Erythroblast (primary cell): ENCODE measurements around the gene HTR5A.

Experiments
- DNase-seq, 2 experiments: peaks; one replicate each; lab custom pipeline; 2025; lab: John Stamatoyannopoulos, UW
- GATA1 ChIP-seq: IDR thresholded peaks from 2 replicates; pipeline ENCODE4 v1.6.1; 2011; ENCODE audit warnings: low read depth, mild to moderate bottlenecking, control low read depth, low read length, moderate library complexity
- POLR2A ChIP-seq: IDR thresholded peaks from 2 replicates; pipeline ENCODE4 v1.6.1; 2011; ENCODE audit warnings: mild to moderate bottlenecking, low read length

Gene HTR5A

DNA sequence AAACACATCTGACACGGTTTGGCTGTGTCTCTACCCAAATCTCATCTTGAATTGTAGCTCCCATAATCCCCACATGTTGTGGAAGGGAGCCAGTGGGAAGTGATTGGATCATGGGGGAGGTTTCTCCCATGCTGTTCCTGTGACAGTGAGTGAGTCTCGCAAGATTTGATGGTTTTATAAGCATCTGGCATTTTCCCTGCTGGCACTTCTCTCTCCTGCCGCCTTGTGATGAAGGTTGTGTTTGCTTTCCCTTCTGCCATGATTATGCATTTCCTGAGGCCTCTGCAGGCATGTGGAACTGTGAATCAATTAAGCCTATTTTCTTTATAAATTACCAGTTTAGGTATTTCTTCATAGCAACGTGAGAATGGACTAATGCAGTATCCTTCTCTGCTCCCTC lies 5.9 kb upstream of the HTR5A start:
- no peak for DNase-seq
- TF ChIP-seq GATA1 (no peak), POLR2A (no peak)

DNA sequence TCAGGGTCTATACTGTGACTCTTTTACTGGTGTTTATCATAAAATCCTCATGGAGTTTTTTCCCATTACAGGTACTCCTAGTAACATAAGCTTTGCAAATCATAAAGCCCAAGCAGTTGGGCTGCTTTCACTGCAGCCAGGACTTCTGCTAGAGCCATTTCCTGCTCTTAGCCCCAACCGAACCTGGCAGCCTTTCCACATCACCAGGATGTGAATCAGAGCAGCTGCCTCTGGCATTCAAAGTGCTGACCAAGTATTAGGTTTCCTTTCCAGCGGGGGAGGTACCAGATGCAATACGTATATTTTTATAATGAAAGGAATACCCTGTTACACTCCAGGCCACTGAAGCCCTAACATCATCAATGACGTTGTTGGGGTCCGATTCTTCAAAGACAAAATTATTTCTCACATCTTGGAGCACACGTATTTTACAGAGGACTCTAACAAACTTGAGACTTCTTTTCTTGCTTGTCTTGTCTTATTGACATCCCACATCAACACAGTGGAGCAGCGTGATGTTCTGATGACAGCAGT lies 3.6 kb upstream of the HTR5A start:
- TF ChIP-seq POLR2A (no peak), GATA1 (no peak)
- no peak for DNase-seq

DNA sequence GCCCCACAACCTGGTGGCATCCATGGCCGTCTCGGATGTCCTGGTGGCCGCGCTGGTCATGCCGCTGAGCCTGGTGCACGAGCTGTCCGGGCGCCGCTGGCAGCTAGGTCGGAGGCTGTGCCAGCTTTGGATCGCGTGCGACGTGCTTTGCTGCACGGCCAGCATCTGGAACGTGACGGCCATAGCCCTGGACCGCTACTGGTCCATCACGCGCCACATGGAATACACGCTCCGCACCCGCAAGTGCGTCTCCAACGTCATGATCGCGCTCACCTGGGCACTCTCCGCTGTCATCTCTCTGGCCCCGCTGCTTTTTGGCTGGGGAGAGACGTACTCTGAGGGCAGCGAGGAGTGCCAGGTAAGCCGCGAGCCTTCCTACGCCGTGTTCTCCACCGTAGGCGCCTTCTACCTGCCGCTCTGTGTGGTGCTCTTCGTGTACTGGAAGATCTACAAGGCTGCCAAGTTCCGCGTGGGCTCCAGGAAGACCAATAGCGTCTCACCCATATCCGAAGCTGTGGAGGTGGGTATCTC lies 1.1 kb downstream of the HTR5A start:
- TF ChIP-seq GATA1 (no peak), POLR2A (no peak)
- DNase-seq = no peak

DNA sequence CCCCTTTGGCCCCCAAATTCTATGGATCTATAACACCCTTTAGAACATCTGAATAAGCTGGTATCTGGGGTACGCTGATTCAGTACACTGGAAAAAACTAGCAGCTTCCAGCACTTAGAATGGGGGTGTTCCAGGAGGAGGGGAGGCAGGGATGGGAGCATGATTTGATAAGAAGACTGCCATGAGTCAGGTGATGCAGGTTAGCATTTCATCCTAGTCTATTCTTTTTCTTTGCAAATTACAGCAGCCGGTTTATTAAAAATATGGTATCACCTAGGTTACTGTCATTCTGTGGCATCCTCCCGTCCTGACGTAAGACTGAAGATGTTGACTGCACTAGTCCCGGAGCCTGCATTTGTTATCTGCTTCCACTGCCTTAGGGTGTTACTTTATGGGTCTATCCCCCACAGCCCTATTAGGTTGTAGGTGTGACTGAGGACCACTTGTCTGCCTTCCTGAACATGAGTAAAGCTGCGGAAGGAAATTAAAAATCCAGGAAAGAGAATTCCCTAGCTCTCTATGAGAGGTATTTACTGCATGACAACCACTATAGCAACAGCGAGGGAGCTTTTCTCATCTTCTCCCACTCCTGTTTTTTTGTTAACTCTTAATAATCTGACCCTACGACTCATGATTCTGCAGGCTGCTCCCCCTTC lies 1.9 kb downstream of the HTR5A start:
- no peak for DNase-seq
- no peak for TF ChIP-seq GATA1

DNA sequence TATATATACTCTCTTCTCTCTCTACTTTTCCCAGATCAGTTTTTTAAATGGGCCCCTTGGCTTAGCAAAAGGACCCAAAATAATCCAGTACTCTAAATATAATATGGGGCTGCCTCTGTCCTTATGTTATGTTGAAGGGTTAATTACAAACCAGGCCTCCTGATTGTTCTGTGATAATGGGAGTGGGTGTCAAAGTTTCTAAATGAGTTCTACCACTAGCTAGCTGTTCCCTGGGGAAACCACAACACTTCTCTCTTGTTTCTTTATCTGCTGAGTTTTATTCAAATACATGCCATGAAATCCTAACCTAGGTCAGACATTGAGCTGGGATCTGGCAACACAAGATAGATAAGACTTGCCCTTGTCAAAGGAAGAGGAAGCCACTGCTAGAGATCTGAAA lies 3.8 kb downstream of the HTR5A start:
- no peak for TF ChIP-seq GATA1
- TF ChIP-seq POLR2A = no peak
- DNase-seq = no peak

DNA sequence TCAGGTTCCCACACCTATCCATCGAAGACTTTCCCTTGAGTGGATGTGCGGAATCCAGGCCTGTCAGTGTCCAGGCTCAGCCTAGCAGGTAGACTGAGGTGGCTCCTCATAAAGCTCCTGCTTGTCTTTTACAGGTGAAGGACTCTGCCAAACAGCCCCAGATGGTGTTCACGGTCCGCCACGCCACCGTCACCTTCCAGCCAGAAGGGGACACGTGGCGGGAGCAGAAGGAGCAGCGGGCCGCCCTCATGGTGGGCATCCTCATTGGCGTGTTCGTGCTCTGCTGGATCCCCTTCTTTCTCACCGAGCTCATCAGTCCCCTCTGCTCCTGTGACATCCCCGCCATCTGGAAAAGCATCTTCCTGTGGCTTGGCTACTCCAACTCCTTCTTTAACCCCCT lies 13.9 kb downstream of the HTR5A start:
- no peak for DNase-seq
- no peak for TF ChIP-seq POLR2A
- TF ChIP-seq GATA1 = no peak

DNA sequence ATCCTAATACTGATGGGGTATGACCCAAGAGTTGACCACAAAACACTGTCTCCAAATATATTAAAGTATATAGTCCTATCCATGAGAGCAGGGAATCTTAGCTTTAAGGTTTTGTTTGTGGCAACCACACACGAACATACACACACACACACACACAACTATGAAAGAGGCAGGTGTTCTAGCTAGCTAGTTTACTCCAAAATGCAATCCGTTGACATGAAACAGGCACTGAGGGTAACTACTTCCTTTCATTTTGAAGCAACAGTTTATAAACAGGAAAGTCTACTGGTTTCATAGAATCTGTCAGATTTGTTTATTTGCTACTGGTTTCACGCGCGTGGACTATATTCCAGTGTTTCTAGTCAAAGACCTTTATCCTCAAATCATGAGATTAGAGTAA lies 14.8 kb downstream of the HTR5A start:
- TF ChIP-seq GATA1 = no peak
- no peak for TF ChIP-seq POLR2A
- DNase-seq = no peak

DNA sequence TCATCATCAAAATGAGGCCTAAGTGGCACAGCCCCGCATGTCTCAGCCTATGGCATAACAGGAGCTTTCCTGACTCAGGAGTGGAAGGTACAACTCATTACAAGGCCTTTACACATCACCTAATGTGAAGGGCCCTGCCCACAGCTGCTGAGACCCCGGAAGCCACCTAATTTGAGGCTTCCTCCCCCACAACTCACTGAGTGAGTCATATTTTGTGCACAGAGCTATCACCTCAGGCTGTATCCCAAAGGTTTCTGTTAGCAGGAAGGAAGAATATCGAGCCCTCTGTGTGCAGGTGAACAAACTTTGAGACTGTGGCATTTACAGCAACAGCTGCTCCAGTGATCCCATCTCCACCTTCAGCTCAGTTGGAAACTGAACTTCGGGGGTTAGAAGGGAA lies 20.6 kb downstream of the HTR5A start:
- TF ChIP-seq POLR2A (no peak), GATA1 (no peak)
- no peak for DNase-seq

DNA sequence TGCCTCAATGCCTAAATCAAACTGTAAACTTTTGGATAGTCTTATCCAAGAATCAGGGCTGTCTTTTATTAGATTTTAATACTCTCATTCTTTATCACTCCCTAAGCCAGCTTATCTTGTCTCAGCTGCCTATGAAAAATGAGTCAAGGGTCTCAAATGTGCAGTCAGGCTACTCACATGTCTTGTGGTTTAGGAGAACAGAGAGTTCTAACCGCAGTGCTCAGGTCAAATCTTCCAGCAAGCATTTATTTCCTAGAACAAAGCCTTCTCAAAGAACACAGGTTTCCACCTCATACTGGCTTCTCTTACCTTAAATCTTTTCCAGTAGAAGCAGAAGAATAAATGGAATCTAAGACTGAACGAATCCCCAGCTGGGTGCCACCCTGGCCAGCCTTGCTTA lies 23.5 kb downstream of the HTR5A start:
- TF ChIP-seq POLR2A (no peak), GATA1 (no peak)

DNA sequence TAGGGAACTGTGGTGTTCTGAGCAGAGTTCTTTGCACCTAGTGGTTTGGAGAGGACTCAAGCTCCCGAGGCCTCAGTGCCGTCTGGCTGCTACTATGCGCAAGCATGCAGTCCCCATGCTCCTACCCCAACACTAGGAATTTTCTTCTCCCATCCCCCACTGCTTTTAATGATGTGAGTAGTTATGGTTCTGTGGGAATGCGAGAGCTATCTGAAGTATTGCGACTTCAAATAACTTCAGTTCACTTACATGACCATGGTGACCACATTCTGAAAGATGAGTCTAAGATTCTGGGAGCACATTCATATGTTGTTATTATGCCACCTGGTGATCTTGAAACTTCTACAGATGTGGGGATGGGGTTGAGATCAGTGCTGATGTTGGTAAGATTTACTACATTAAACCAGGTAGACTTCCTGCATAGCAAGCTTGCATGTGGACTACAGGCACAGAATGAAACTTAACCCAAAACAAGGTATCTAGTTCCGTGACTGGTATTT lies 24.6 kb downstream of the HTR5A start:
- DNase-seq = no peak
- no peak for TF ChIP-seq GATA1
- no peak for TF ChIP-seq POLR2A

More for the DNA sequence above, 23.5 kb downstream of the HTR5A start:
- DNase-seq = no peak

DNA sequence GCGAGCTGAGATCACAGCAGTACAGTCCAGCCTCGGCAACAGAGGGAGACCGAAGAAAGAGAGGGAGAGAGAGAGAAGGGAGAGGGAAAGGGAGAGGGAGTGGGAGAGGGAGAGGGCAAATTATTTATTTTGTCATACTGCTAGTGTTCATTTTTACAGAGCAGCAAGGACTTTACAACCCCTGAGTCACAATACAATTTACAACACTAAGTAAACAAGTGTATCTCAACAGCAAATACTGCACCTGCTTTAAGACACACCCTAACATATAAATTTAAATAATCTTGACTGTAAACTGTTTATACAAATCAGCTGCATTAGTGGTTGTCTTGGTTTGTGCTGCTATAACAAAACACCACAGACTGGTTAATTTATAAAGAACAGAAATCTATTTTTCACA lies 27.2 kb downstream of the HTR5A start:
- no peak for TF ChIP-seq GATA1
- TF ChIP-seq POLR2A = no peak
- DNase-seq = no peak

DNA sequence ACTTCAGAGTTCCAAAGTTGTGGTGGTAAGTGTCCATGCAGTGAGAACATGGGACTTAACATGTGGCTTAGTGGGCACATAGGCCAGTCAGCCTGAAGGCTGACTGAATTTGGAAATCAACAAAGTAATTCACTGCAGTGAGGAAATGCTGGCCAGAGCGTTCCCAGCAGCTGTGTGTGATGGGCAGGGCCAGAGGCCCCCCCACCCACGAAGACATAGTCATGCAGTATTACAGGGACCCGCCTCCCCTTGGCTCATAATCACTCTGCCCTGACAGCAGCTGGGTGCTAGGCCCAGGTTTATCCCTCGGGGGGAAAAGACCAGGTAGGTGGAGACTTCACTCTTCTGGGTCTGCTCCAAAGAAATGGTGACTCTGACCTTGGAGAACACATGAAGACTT lies 33.7 kb downstream of the HTR5A start:
- no peak for DNase-seq
- TF ChIP-seq GATA1 = no peak
- no peak for TF ChIP-seq POLR2A

DNA sequence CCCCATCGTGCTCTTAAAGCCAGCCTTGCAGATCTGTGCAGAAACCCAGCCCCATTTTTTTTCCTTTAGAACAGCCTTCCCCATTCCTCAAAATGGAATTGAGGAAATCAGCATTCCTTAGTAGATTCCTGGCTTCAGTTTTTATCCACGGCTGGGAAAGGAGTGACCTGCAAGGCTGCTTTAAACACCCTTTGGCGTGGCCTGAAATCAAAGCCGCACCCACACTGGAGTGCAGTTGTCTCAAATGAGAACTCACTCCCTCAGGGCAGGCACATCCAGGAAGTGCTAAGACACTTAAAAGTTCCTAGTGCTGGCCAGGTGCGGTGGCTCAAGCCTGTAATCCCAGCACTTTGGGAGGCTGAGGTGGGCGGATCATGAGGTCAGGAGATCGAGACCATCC lies 34.8 kb downstream of the HTR5A start:
- no peak for TF ChIP-seq GATA1
- no peak for TF ChIP-seq POLR2A
- DNase-seq = no peak

DNA sequence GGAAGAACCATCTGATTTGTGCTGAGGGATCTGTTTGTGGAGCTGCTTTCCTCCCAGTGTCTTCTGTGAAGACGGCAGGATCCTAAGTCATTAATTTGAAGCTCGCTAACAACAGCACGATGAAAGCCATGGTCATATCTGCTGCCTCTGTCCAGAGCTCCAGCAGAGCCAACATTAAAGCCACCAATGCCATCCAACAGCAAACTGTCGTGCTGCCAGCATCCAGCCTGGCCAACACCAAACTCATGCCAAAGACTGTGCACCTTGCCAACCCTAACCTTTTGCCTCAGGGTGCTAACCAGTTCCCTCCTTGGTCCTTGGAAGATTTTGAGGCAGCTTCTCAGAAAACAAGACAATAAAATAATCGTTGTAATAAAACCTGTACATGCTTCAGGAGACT lies 36.2 kb downstream of the HTR5A start:
- TF ChIP-seq GATA1 (no peak), POLR2A (no peak)
- DNase-seq = no peak

DNA sequence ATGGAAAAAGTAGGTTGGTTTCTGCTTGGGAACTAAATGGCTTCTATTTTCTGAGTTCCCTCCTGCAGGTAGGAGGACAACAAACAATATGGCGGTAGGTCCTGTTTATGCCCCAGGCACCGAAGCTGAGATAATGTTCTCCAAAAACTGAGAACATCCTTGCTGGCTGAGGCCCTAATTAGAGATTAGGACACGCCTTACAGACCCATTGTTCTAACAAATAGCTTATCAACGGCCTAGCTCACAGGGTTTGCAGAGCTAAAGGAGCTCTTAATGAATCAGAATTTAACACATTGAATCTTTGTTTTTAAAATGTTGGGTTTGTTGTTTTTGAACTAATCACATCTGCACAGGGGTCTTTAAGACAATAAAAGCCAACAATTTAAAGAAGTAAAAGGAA lies 37.0 kb downstream of the HTR5A start:
- TF ChIP-seq POLR2A = no peak
- no peak for TF ChIP-seq GATA1
- no peak for DNase-seq
